A673 (cell line): ENCODE measurements around the gene PECR.

Experiments used
- CTCF ChIP-seq: fragments of 300-800, 200-600 bp; sonication (generic); conservative IDR thresholded peaks from 2 replicates; pipeline ENCODE4 v1.5.1; 2017; ENCODE audit warnings: low read depth, mild to moderate bottlenecking, antibody characterized with exemption, low read length, moderate library complexity, mixed read lengths
- EZH2 ChIP-seq: fragments of 200-600 bp; sonication (generic); IDR thresholded peaks from 2 replicates; pipeline ENCODE4 v1.6.1; 2017; ENCODE audit warnings: borderline replicate concordance, low read depth, mild to moderate bottlenecking, mixed read lengths, antibody characterized with exemption, low read length; ENCODE audit not compliant: poor library complexity, severe bottlenecking

GRCh38 chr2:216044883-216045486, 36.6 kb downstream of the PECR start:
- TF ChIP-seq CTCF (no peak), EZH2 (no peak)
